Stimulated activated CD8-positive, alpha-beta memory T cell treated with anti-CD3 and anti-CD28 coated beads, Interleukin-15, amount 100 ng/mL, for 24 hours (primary cell): ENCODE measurements around the gene HAUS2.
"Not testable (repeated sequence)": the region's sequence is repeated elsewhere in the genome, so short reads cannot be mapped to it uniquely, and the experiment has no call there.

ENCODE experiments used
- DNase-seq: peaks from one replicate; pipeline ENCODE4 v3.0.0-alpha.2; 2020; ENCODE audit warnings: low read depth

The HAUS2 gene

GRCh38 chr15:42548249-42549031, at the start of gene HAUS2, which contains the start of gene LRRC57:
Gene HAUS2 (plus strand): TSS chr15:42548838. CDS start chr15:42548873, 35 bp downstream.
Gene LRRC57 (minus strand): TSS chr15:42548793. CDS start chr15:42548434, 359 bp downstream.
- DNase-seq: peak; percentile 93

- DNase-seq: no peak
These were observed 48.6 kb upstream of the HAUS2 start for GRCh38 chr15:42499858-42500609.

DNA sequence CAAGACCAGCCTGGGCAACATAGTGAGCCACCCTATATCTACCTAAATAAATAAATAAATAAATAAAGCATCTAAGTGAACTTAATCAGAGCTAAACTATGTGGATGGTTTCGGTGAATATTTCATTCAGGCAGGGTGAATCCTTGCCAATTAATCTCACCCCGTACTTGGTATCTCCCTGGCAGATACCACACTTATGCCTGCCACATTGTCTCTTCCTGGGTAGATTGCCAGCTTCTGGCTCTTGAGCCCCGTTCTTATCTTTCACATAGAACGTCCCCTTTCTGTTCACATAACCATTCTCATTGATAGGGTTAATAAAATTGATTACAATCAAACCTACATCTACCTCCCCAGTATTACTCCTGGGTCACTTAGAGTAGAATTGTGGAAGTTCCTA, 46.2 kb upstream of the HAUS2 start:
- DNase-seq: no peak

- no peak for DNase-seq
These were observed 44.8 kb upstream of the HAUS2 start for GRCh38 chr15:42503825-42504224.

DNA sequence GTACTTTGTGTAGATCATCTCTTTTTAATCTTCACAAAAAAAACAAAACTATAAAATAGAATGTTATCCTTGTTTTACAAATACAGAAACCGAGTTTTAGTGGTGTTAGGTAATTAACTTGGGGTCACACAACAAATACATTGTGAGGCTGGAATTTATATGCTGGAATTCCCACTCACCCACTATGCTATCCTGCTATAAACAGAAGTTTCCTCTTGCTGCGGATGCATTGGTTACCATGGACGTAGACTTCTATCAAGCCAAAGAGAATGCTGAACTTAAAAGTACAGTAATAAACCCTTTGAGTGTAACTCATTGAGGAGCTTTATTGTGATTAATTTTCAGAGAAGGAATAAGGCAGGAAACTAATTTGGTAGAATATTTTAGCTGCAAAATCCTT, 44.0 kb upstream of the HAUS2 start:
- DNase-seq: no peak

DNA sequence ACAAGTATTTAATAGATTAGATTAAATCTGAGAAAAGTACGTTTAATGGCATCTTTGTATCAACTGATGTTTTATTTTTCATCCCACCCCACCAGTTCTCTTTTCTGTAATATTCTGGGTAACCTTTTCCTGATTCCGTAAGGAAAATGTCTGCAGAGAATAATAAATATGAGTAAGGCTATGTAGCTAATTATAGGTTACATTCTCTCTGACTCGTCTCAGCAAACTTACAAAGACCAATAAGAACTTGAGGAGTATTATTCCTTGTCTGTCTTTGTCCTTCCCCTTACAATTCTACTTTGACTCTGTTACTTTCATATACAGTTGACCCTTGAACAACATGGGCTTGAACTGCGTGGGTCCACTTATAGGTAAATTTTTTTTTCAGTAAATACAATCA, 41.1 kb upstream of the HAUS2 start:
- no peak for DNase-seq

DNA sequence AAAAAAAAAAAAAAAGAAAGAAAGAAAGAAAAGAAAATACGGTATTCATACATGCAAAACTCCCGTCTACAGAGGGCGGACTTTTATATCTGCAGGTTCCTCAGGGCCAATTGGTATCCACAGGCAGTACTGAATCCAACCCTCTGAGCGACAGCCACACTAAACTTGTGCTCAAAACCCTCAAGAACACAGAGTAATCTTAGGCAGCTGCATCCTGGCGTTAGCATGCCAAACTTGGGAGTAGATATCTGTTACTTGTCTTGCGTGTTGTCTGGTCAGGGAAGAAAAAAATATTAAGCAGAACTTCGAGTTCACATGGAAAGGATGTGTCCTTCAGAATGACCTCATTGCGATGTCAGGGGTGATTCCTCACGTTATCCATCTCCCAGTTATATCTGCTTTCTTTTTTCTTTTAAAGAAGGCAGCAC, 40.4 kb upstream of the HAUS2 start:
- DNase-seq: no peak

GRCh38 chr15:42510258-42511006, 38.2 kb upstream of the HAUS2 start:
- DNase-seq: no peak

- no peak for DNase-seq
These were observed 37.6 kb upstream of the HAUS2 start for GRCh38 chr15:42511007-42511391.

- no peak for DNase-seq
These were observed 25.3 kb upstream of the HAUS2 start for GRCh38 chr15:42523331-42523730.

DNA sequence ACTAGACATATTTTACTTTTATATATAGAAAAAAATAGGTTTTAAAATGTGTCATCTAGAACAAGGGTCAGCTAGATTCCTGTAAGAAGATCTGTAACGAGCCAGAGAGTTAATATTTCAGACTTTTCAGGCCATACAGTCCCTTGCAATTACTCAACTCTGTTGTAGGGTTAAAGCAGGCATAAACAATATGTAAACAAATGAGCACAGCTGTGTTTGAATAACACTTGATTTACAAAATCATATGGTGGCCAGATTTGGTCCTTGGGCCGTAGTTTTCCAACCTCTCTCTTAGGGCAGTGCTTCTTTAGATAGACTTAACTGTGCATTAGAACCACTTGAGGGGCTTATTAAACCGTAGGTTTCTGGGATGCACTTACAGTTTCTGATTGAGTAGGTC, 19.7 kb upstream of the HAUS2 start:
- DNase-seq: no peak

- no peak for DNase-seq
These were observed 15.4 kb upstream of the HAUS2 start for GRCh38 chr15:42533246-42533645.

- no peak for DNase-seq
These were observed 3.6 kb upstream of the HAUS2 start for GRCh38 chr15:42544853-42545629.

- DNase-seq: no peak
These were observed 755 bp upstream of the HAUS2 start for GRCh38 chr15:42547918-42548248.

- no peak for DNase-seq
These were observed 424 bp downstream of the HAUS2 start for GRCh38 chr15:42549032-42549491.

- no peak for DNase-seq
These were observed 1.2 kb downstream of the HAUS2 start for GRCh38 chr15:42549741-42550392.

DNA sequence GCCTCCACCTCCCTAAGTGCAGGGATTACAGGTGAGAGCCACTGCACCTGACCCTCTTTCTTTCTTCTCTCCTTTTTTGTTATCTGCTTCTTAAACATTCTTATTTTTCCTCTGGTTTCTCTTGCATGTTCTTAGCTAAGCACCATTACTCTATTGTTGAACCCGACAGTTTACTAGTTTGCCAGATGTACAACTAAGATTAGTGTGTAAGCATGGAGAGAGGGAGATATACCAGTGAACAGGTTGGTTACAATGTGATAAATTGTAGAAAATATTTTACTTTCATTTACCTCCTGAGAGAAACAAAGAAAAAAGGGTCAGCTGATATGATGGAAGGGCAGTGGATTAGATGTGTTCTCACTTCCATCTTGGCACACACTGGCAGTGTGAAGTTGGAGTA, 4.9 kb downstream of the HAUS2 start:
- DNase-seq: no peak

- not testable (repeated sequence) for DNase-seq
These were observed 8.0 kb downstream of the HAUS2 start for GRCh38 chr15:42556550-42557207.

GRCh38 chr15:42558739-42559138, 10.1 kb downstream of the HAUS2 start:
- no peak for DNase-seq

GRCh38 chr15:42575188-42576039, 26.8 kb downstream of the HAUS2 start, which contains the start of gene STARD9:
Gene STARD9 (plus strand): TSS chr15:42575606. CDS start chr15:42575716, 110 bp downstream.
- DNase-seq: peak; percentile 85
